B cell (primary cell): ENCODE data around the gene CRIP3. TPM values are rescaled to one million over a fixed set of nuclear protein-coding genes. Genes with fewer than 3 reads are reported as not detected.

Source experiments
- ATAC-seq: fragments of 200-7000 bp; cut with Tn5 transposase; one replicate; pipeline ENCODE4 v1.10.0; 2021; ENCODE audit warnings: low read depth, mild to moderate bottlenecking, moderate number of reproducible peaks, moderate library complexity
- CTCF ChIA-PET: fragments of 350-600 bp; sonication (Branson Sonifier 250); formaldehyde crosslinking; loops from one replicate; lab custom pipeline; 2021; ENCODE audit warnings: antibody characterized with exemption, inconsistent platforms; lab: Charles Lee
- POLR2A ChIA-PET: fragments of 350-600 bp; sonication (Branson Sonifier 250); formaldehyde crosslinking; loops from one replicate; lab custom pipeline; 2021; ENCODE audit warnings: antibody characterized with exemption; lab: Charles Lee
- DNase-seq: peaks from one replicate; pipeline ENCODE4 v3.0.0; 2013
- H2AFZ ChIP-seq: 2 replicates; pipeline ENCODE4 v1.6.1; 2012; ENCODE audit warnings: mild to moderate bottlenecking, low read depth, low read length; ENCODE audit not compliant: insufficient read depth, poor library complexity, severe bottlenecking
- H3K27ac ChIP-seq, 2 donors: 1 replicate in 1 of 2; 2 replicates in 1 of 2; pipeline ENCODE4 v1.5.1; 2012 to 2013; ENCODE audit warnings: low read length in 2 of 2, mild to moderate bottlenecking in 2 of 2, moderate library complexity in 1 of 2
- H3K27me3 ChIP-seq, 4 experiments: fragments of 200-600 bp in 1 of 4; sonication (generic) in 1 of 4; replicated peaks in 1 of 4; 1 replicate in 2 of 4; 2 replicates in 2 of 4; pipeline versions ENCODE4 v1.6.1 to v1.7.0; 2013 to 2016; ENCODE audit warnings: low read length in 3 of 4, mild to moderate bottlenecking in 2 of 4, mixed read lengths in 1 of 4, moderate library complexity in 1 of 4; ENCODE audit not compliant: insufficient read depth in 4 of 4, control insufficient read depth in 3 of 4; ENCODE audit errors: control extremely low read depth in 1 of 4
- H3K36me3 ChIP-seq, 2 experiments: replicated peaks in 1 of 2; 1 replicate in 1 of 2; 2 replicates in 1 of 2; pipeline versions ENCODE4 v1.6.1 to v1.7.1; 2013; ENCODE audit warnings: low read length in 1 of 2; ENCODE audit not compliant: insufficient read depth in 2 of 2, control insufficient read depth in 1 of 2; ENCODE audit errors: control extremely low read depth in 1 of 2, extremely low read depth in 1 of 2
- H3K4me1 ChIP-seq, 2 donors: fragments of 200-600 bp in 1 of 2; sonication (generic) in 1 of 2; 1 replicate in 1 of 2; 2 replicates in 1 of 2; pipeline versions ENCODE4 v1.5.1 to v1.6.1; 2013 to 2017; ENCODE audit warnings: low read length in 2 of 2; ENCODE audit not compliant: control insufficient read depth in 2 of 2, insufficient read depth in 2 of 2
- H3K4me2 ChIP-seq: replicated peaks from 2 replicates; pipeline ENCODE3; 2012; ENCODE audit warnings: mild to moderate bottlenecking, low read depth, low read length; ENCODE audit not compliant: poor library complexity, severe bottlenecking
- H3K4me3 ChIP-seq, 5 experiments: fragments of 200-600 bp in 1 of 5; sonication (generic) in 1 of 5; 1 replicate in 3 of 5; 2 replicates in 2 of 5; pipeline versions ENCODE4 v1.5.1 to v1.7.0; 2011 to 2016; ENCODE audit warnings: low read length in 4 of 5, mild to moderate bottlenecking in 4 of 5, low read depth in 2 of 5, control low read depth in 1 of 5, moderate library complexity in 1 of 5; ENCODE audit not compliant: insufficient read depth in 1 of 5; ENCODE audit errors: control extremely low read depth in 1 of 5, extremely low read depth in 1 of 5
- H3K79me2 ChIP-seq: fragments of 200-600 bp; sonication (generic); one replicate; pipeline ENCODE4 v1.6.0; 2016; ENCODE audit warnings: low read length; ENCODE audit not compliant: control insufficient read depth, insufficient read depth
- H3K9ac ChIP-seq: fragments of 200-600 bp; sonication (generic); 2 replicates; pipeline ENCODE4 v1.6.1; 2017; ENCODE audit warnings: mild to moderate bottlenecking, low read length, moderate library complexity
- H3K9me3 ChIP-seq, 3 donors: one replicate each; pipeline versions ENCODE4 v1.6.1 to v1.7.1; 2013; ENCODE audit warnings: low read length in 2 of 3; ENCODE audit not compliant: control insufficient read depth in 2 of 3, insufficient read depth in 1 of 3; ENCODE audit errors: control extremely low read depth in 1 of 3
- H4K20me1 ChIP-seq: 2 replicates; pipeline ENCODE4 v1.6.0; 2012; ENCODE audit warnings: mild to moderate bottlenecking, low read length; ENCODE audit not compliant: insufficient read depth, control insufficient read depth, poor library complexity, severe bottlenecking
- H3K27ac Mint-ChIP-seq: one replicate; pipeline ENCODE4 v1.8.0; 2021; ENCODE audit warnings: mixed read lengths
- H3K27me3 Mint-ChIP-seq: one replicate; pipeline ENCODE4 v1.8.0; 2021; ENCODE audit warnings: mixed read lengths
- H3K4me1 Mint-ChIP-seq: one replicate; pipeline ENCODE4 v1.8.0; 2021; ENCODE audit warnings: mixed read lengths
- H3K4me3 Mint-ChIP-seq: one replicate; pipeline ENCODE4 v1.8.0; 2021; ENCODE audit warnings: mixed read lengths
- H3K9me3 Mint-ChIP-seq: one replicate; pipeline ENCODE4 v1.8.0; 2022; ENCODE audit warnings: mixed read lengths; ENCODE audit not compliant: insufficient read depth
- CTCF ChIP-seq: fragments of 200-600 bp; IDR thresholded peaks from one replicate; pipeline ENCODE4 v1.8.0; 2022; ENCODE audit warnings: antibody characterized with exemption, mild to moderate bottlenecking
- EZH2 ChIP-seq: IDR thresholded peaks from 2 replicates; pipeline ENCODE4 v1.6.1; 2012; ENCODE audit warnings: borderline replicate concordance, low read depth, mild to moderate bottlenecking, moderate library complexity, low read length; ENCODE audit not compliant: insufficient read depth, poor library complexity, severe bottlenecking
- WGBS: methylation state at CpG from one replicate; pipeline ENCODE4 v1.1.5; 2013; ENCODE audit warnings: missing lambda C conversion rate; ENCODE audit not compliant: insufficient coverage; 5-methylcytosine and 5-hydroxymethylcytosine counted together
- intact Hi-C: fragments of 100-400 bp; cut with micrococcal nuclease; formaldehyde crosslinking; loops from one replicate; pipeline ENCODE4 v1.10.0; 2022
- polyA plus RNA-seq: library from polyadenylated mRNA; depleted of rRNA; stranded (reverse); fragments of >200 nt; gene quantifications from 2 replicates; pipeline ENCODE4 v1.2.3, GENCODE V29; 2012
- total RNA-seq, 2 donors: library from RNA; stranded (reverse); fragments of 120-200 nt in 1 of 2; gene quantifications; 1 replicate in 1 of 2; 2 replicates in 1 of 2; pipeline versions ENCODE4 v1.2.3 to v1.2.4, GENCODE V29; 2013 to 2022

The CRIP3 gene
- total and polyA plus RNA-seq, 2 donors (not counting 1 experiment from before 2014, with no cell fraction given): 25.8 to 64.6 TPM

DNA sequence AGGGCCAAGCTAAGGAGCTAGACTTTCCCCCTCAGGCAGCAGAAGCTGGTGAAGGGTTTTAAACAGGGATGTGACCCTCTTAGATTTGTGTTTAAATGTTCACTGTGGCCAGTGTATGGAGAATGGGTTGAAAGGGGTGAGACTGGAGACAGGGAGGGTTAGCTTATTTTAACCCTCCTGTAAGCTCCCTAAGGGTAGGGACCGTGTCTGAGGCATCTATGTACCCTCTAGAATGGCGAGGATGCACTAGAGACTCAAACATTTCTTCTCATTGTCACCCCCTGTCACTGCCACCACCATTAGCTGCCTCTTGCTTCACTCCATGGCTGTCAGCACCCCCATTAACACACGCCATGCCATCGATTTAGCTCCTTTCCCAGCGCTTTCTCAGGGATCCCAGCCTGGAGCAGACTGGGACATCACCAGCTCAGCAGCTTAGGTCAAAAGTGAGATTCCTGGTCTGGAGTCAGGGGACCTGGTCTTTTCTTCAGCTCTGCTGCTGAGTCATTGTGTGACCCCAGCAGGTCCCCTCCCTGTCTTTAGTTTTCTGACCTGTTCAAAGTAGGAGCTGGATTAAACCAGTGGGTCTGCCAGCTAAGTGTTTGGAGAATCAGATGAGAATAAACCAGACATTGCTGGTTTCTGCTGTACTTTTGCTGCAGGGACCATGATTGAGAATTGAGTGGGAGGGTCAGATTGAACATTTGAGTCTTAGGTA, 11.7 kb downstream of the CRIP3 start:
- Histone ChIP-seq H3K79me2 (no peaks in the 10 kb centered on the region), H3K4me2 (no peak overlapping the region), H3K36me3 (no peaks in the 10 kb centered on the region), H3K4me3 (no peak overlapping the region), H3K9me3 (no peaks in the 10 kb centered on the region), H2AFZ (no peak overlapping the region), H3K27ac (no peak overlapping the region), H3K4me1 (no peaks in the 10 kb centered on the region), H4K20me1 (no peaks in the 10 kb centered on the region), H3K27me3 (peaks cover 0 to 19% (median 1%) of the 10 kb centered on the region in 4 experiments), H3K9ac (no peak overlapping the region)
- POLR2A ChIA-PET: interaction anchor here (0.6 kb wide), 1 partner anchor 21 kb away, joined by 4 read pairs; no protein-coding TSS in a partner anchor
- no peaks in the 10 kb centered on the region for H3K9me3 Mint-ChIP-seq
- no peak overlapping the region for H3K4me3 Mint-ChIP-seq
- DNase-seq (no peak), ATAC-seq (no peak)
- peaks cover 4% of the 10 kb centered on the region for H3K4me1 Mint-ChIP-seq
- 91% methylated on average over 4 of the region's 5 CpGs for WGBS
- peaks cover 14% of the 10 kb centered on the region for H3K27me3 Mint-ChIP-seq
- no peak overlapping the region for H3K27ac Mint-ChIP-seq
- intact Hi-C loops: no loop called here
- TF ChIP-seq EZH2 (no peak), CTCF (no peak)
- CTCF ChIA-PET: interaction anchor here (1.2 to 3.6 kb wide), 4 partner anchors 11 to 53 kb away, joined by 4 to 19 read pairs (median 5); partner anchors contain the start of gene CRIP3

DNA sequence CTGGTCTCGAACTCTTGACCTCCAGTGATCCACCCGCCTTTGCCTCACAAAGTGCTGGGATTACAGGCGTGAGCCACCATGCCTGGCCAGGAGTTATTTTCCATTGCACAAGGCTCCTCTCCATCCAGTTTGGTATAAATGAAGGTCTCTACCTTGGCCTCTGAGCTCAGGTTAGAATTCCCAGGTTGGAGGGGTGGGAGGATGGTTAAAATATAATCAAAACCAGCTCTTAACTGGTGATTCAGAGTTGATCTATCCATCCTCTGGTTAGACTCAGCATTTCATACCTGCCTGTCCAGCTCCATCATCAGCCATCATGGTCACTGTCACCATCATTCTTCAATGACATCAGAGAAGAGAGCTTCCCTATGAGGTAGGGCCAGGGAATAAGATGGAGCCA, 13.2 kb downstream of the CRIP3 start:
- no peak overlapping the region for H3K27ac ChIP-seq
- peaks cover 4% of the 10 kb centered on the region for H3K4me1 Mint-ChIP-seq
- 83% methylated on average over 1 of the region's 3 CpGs for WGBS
- ATAC-seq: no peak
- ChIA-PET POLR2A (no interaction called here), CTCF (interaction anchor here (0.6 to 1.6 kb wide), 2 partner anchors 54 to 65 kb away, joined by 3 to 6 read pairs; no protein-coding TSS in a partner anchor)
- H3K9me3 Mint-ChIP-seq: no peaks in the 10 kb centered on the region
- no peak overlapping the region for H3K9ac ChIP-seq
- no peaks in the 10 kb centered on the region for H3K36me3 ChIP-seq
- H3K27ac Mint-ChIP-seq: no peak overlapping the region
- H4K20me1 ChIP-seq: no peaks in the 10 kb centered on the region
- no peak overlapping the region for H3K4me3 Mint-ChIP-seq
- H3K4me3 ChIP-seq: no peak overlapping the region
- H3K9me3 ChIP-seq: no peaks in the 10 kb centered on the region
- H3K4me1 ChIP-seq: no peaks in the 10 kb centered on the region
- intact Hi-C loops: no loop called here
- no peak overlapping the region for H2AFZ ChIP-seq
- H3K27me3 ChIP-seq: peaks cover 0 to 19% (median 1%) of the 10 kb centered on the region in 4 experiments
- TF ChIP-seq EZH2 (no peak), CTCF (no peak)
- H3K4me2 ChIP-seq: no peak overlapping the region
- H3K79me2 ChIP-seq: no peaks in the 10 kb centered on the region
- DNase-seq: no peak
- peaks cover 14% of the 10 kb centered on the region for H3K27me3 Mint-ChIP-seq
